DND-41 (cell line): ENCODE results near the gene CRHBP.

Experiments
- ATAC-seq: fragments of 200-7000 bp; cut with Tn5 transposase; 3 replicates; pipeline ENCODE4 v1.9.1; 2021; ENCODE audit warnings: low read depth; ENCODE audit not compliant: insufficient read depth
- DNase-seq: peaks from one replicate; pipeline ENCODE4 v3.0.0-alpha.2; 2020
- H2AFZ ChIP-seq: 2 replicates; pipeline ENCODE4 v1.6.0; 2012; ENCODE audit warnings: low read depth, low read length
- H3K27ac ChIP-seq: 2 replicates; pipeline ENCODE4 v1.5.1; 2012; ENCODE audit warnings: low read length, inconsistent platforms
- H3K27me3 ChIP-seq: fragments of 200-600 bp; sonication (generic); 2 replicates; pipeline ENCODE4 v1.6.0; 2012; ENCODE audit warnings: low read length, mild to moderate bottlenecking, inconsistent platforms; ENCODE audit not compliant: insufficient read depth, poor library complexity
- H3K36me3 ChIP-seq: 2 replicates; pipeline ENCODE4 v1.5.1; 2012; ENCODE audit warnings: low read length, inconsistent platforms; ENCODE audit not compliant: insufficient read depth
- H3K4me1 ChIP-seq: 2 replicates; pipeline ENCODE4 v1.5.1; 2012; ENCODE audit warnings: mild to moderate bottlenecking, low read length; ENCODE audit not compliant: insufficient read depth
- H3K4me2 ChIP-seq: 2 replicates; pipeline ENCODE4 v1.6.0; 2012; ENCODE audit warnings: mild to moderate bottlenecking, moderate library complexity, low read length, inconsistent platforms; ENCODE audit not compliant: insufficient read depth
- H3K4me3 ChIP-seq, 2 experiments: fragments of 200-600 bp in 1 of 2; shearing (Covaris generic) in 1 of 2; 2 replicates each; pipeline ENCODE4 v1.5.1; 2012 to 2016; ENCODE audit warnings: inconsistent platforms in 2 of 2, low read length in 2 of 2, mild to moderate bottlenecking in 2 of 2, low read depth in 1 of 2, moderate library complexity in 1 of 2
- H3K79me2 ChIP-seq: 2 replicates; pipeline ENCODE4 v1.6.0; 2012; ENCODE audit warnings: low read length, inconsistent platforms; ENCODE audit not compliant: insufficient read depth
- H3K9ac ChIP-seq: 2 replicates; pipeline ENCODE4 v1.6.0; 2012; ENCODE audit warnings: low read depth, mild to moderate bottlenecking, inconsistent platforms, low read length, moderate library complexity
- H3K9me3 ChIP-seq: 2 replicates; pipeline ENCODE4 v1.5.1; 2012; ENCODE audit warnings: low read length, moderate library complexity, mild to moderate bottlenecking, inconsistent platforms; ENCODE audit not compliant: insufficient read depth, severe bottlenecking
- H4K20me1 ChIP-seq: 2 replicates; pipeline ENCODE4 v1.6.0; 2012; ENCODE audit warnings: low read length; ENCODE audit not compliant: insufficient read depth
- CTCF ChIP-seq: IDR thresholded peaks from 2 replicates; pipeline ENCODE4 v1.5.1; 2012; ENCODE audit warnings: borderline replicate concordance, low read length, moderate library complexity, mild to moderate bottlenecking; ENCODE audit not compliant: poor library complexity, severe bottlenecking; ENCODE audit errors: extremely low read depth
- EZH2 ChIP-seq: IDR thresholded peaks from 3 replicates; pipeline ENCODE4 v1.6.1; 2012; ENCODE audit warnings: borderline replicate concordance, low read depth, mild to moderate bottlenecking, moderate library complexity, low read length, inconsistent platforms; ENCODE audit not compliant: severe bottlenecking

The CRHBP gene

GRCh38 chr5:77012601-77013000 is 59.8 kb downstream of the CRHBP start:
- DNase-seq (no peak), ATAC-seq (no peak)
- Histone ChIP-seq H3K36me3 (no peaks in the 10 kb centered on the region), H3K9ac (no peak overlapping the region), H3K4me1 (no peaks in the 10 kb centered on the region), H3K27ac (no peak overlapping the region), H3K27me3 (no peaks in the 10 kb centered on the region), H3K4me2 (no peak overlapping the region), H3K4me3 (no peak overlapping the region), H2AFZ (no peak overlapping the region), H3K79me2 (no peaks in the 10 kb centered on the region), H4K20me1 (no peaks in the 10 kb centered on the region), H3K9me3 (no peaks in the 10 kb centered on the region)
- no peak for TF ChIP-seq CTCF
- TF ChIP-seq EZH2, result no peak

- TF ChIP-seq EZH2 (no peak), CTCF (peak; percentile 14)
- Histone ChIP-seq H3K9ac (no peak overlapping the region), H3K9me3 (no peaks in the 10 kb centered on the region), H3K27ac (no peak overlapping the region), H3K27me3 (no peaks in the 10 kb centered on the region), H3K4me1 (no peaks in the 10 kb centered on the region), H2AFZ (no peak overlapping the region), H3K4me2 (no peak overlapping the region), H4K20me1 (no peaks in the 10 kb centered on the region), H3K4me3 (no peak overlapping the region), H3K79me2 (no peaks in the 10 kb centered on the region), H3K36me3 (no peaks in the 10 kb centered on the region)
- ATAC-seq (no peak), DNase-seq (no peak)
Measured at GRCh38 chr5:77015938-77016569, 63.2 kb downstream of the CRHBP start.

- no peaks in the 10 kb centered on the region for H3K79me2 ChIP-seq
- H3K9me3 ChIP-seq, result no peaks in the 10 kb centered on the region
- H3K36me3 ChIP-seq, result no peaks in the 10 kb centered on the region
- DNase-seq (no peak), ATAC-seq (no peak)
- H3K4me1 ChIP-seq, result no peaks in the 10 kb centered on the region
- no peak overlapping the region for H3K9ac ChIP-seq
- H2AFZ ChIP-seq, result no peak overlapping the region
- H3K4me2 ChIP-seq, result no peak overlapping the region
- H3K27me3 ChIP-seq, result no peaks in the 10 kb centered on the region
- no peak overlapping the region for H3K4me3 ChIP-seq
- no peak overlapping the region for H3K27ac ChIP-seq
- TF ChIP-seq CTCF (no peak), EZH2 (no peak)
- no peaks in the 10 kb centered on the region for H4K20me1 ChIP-seq
Measured at GRCh38 chr5:77016962-77017361, 64.1 kb downstream of the CRHBP start.
